IPS DF 6.9 (cell line): ENCODE data around the gene FHIT.

Experiments used
- DNase-seq: peaks from one replicate; pipeline ENCODE4 v3.0.0-alpha.2; 2013; ENCODE audit warnings: low read depth, low spot score
- H3K27ac ChIP-seq: one replicate; pipeline ENCODE4 v1.5.1; 2013; ENCODE audit warnings: low read length, control low read depth
- H3K27me3 ChIP-seq: 2 replicates; pipeline ENCODE4 v1.6.1; 2013; ENCODE audit warnings: mild to moderate bottlenecking, low read length; ENCODE audit not compliant: control insufficient read depth, insufficient read depth
- H3K36me3 ChIP-seq: 2 replicates; pipeline ENCODE4 v1.6.1; 2013; ENCODE audit warnings: low read length; ENCODE audit not compliant: control insufficient read depth, insufficient read depth
- H3K4me1 ChIP-seq: 2 replicates; pipeline ENCODE4 v1.6.1; 2013; ENCODE audit warnings: low read length; ENCODE audit not compliant: control insufficient read depth, insufficient read depth
- H3K4me3 ChIP-seq: 2 replicates; pipeline ENCODE4 v1.5.1; 2013; ENCODE audit warnings: mild to moderate bottlenecking, low read length
- H3K9me3 ChIP-seq: 2 replicates; pipeline ENCODE4 v1.6.1; 2013; ENCODE audit warnings: low read length, inconsistent platforms; ENCODE audit not compliant: control insufficient read depth, insufficient read depth
- WGBS: extraction: QIAGEN DNeasy Blood & Tissue Kit; methylation state at CpG from one replicate; pipeline ENCODE4 v1.1.7; 2013; ENCODE audit warnings: mixed read lengths, missing lambda C conversion rate; ENCODE audit not compliant: insufficient read length, insufficient coverage; 5-methylcytosine and 5-hydroxymethylcytosine counted together

FHIT gene

DNA sequence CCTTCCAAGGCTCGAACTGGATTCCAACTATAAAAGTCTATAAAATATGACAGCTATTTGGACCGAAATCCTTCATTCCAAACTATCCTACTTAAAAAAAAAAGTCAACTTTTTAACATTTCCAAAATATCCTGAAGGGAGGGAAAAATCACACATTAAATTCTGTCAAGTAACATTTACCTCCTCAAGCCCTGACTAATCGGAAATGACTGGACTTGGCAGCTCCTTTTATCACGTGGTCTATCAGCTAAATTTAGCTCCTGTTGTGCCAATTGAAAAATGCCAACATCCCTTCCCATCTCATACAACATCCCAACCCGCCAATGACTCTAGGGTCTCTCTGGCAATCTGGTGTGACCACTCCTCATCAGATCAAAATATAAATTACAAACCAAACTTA, 297.9 kb downstream of the FHIT start:
- Histone ChIP-seq H3K9me3 (no peaks in the 10 kb centered on the region), H3K27ac (no peak overlapping the region), H3K4me3 (no peak overlapping the region), H3K36me3 (no peaks in the 10 kb centered on the region), H3K27me3 (no peaks in the 10 kb centered on the region), H3K4me1 (no peaks in the 10 kb centered on the region)
- DNase-seq = no peak
- WGBS = 100% methylated on average over 1 of the region's 5 CpGs

DNA sequence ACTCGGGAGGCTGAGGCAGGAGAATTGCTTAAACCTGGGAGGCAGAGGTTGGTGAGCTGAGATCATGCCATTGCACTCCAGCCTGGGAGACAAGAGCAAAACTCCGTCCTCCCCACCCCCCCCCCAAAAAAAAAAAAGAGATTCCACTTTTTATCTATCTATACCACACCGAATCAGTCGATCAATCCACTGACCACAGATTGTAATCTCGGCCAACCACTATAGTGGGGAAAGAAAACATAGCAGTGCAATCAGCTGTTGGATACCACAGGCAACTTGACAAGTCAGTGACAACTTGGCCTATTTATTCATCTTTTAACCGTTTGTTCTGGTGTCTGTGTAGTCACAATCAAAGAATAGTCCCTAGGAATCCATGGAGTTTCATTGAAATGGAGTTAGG, 299.2 kb downstream of the FHIT start:
- no CpG with 5 or more reads among the region's 6 CpGs for WGBS
- Histone ChIP-seq H3K4me1 (no peaks in the 10 kb centered on the region), H3K9me3 (no peaks in the 10 kb centered on the region), H3K27me3 (no peaks in the 10 kb centered on the region), H3K4me3 (no peak overlapping the region), H3K36me3 (no peaks in the 10 kb centered on the region), H3K27ac (no peak overlapping the region)
- DNase-seq = no peak

DNA sequence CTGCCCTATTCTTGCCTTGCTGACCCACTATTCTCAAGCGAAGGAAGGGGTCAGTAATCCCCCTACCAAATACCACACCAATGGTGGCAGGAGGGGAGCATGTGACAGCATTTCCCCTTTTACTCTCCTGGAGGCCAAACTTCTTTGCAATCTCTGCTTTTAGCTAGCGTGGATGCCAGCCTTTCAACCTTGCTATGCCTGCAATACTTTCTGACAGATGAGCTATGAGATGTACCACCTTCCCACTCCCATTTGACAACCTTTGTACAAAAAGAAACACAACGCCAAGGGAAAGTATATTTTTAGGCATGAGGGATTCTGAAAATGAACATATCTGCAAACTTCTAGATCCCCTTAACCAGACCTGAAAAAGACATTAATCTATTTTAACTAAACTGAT, 302.1 kb downstream of the FHIT start:
- DNase-seq = no peak
- Histone ChIP-seq H3K36me3 (no peaks in the 10 kb centered on the region), H3K27me3 (no peaks in the 10 kb centered on the region), H3K9me3 (no peaks in the 10 kb centered on the region), H3K4me1 (no peaks in the 10 kb centered on the region), H3K4me3 (no peak overlapping the region), H3K27ac (no peak overlapping the region)
- WGBS = no CpG with 5 or more reads among the region's 3 CpGs

DNA sequence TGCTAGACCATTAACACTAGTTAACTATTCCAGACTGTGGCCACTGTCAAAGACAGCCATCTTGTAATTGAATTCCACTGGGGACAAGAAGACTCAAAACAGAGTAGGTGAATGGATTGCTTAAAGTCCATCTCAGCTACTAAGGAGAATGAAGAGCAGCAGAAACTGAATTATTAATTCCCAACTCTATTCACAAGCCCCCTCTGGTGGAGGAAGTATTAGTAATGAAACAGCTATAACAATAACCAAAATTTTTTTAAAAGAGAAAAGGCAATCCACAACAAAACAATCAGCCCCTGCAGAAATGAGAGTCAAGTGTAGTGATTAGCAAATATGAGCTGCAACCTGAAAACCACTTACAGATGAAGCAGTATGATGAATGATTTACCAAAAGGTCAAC, 302.8 kb downstream of the FHIT start:
- H3K9me3 ChIP-seq = no peaks in the 10 kb centered on the region
- no peak overlapping the region for H3K4me3 ChIP-seq
- H3K27me3 ChIP-seq = no peaks in the 10 kb centered on the region
- no peak overlapping the region for H3K27ac ChIP-seq
- H3K36me3 ChIP-seq = no peaks in the 10 kb centered on the region
- no peaks in the 10 kb centered on the region for H3K4me1 ChIP-seq
- no peak for DNase-seq

DNA sequence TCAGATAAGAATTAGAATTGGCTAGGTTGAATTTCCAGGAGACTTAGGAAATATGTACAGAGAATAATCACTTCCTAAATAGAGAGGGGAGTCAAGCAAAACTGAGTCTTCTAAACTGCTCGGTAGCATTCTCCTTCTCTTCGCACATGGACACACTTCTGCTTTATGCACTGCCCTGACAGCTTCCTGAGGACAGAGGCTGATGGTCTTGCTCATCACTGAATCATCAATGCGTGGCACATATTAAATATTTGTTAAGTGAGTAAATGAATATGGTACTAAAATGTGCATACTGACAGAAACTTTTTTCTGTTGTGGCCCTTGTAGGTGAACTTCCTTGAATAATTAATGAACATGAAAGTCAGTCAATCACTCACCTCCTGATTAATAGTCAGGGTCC, 315.5 kb downstream of the FHIT start:
- H3K4me1 ChIP-seq = no peaks in the 10 kb centered on the region; the same call in 1 of the 2 replicates
- no peaks in the 10 kb centered on the region for H3K9me3 ChIP-seq
- H3K27ac ChIP-seq = no peak overlapping the region
- WGBS = no CpG with 5 or more reads among the region's 3 CpGs
- H3K36me3 ChIP-seq = no peaks in the 10 kb centered on the region
- DNase-seq = no peak
- no peaks in the 10 kb centered on the region for H3K27me3 ChIP-seq
- H3K4me3 ChIP-seq = no peak overlapping the region

DNA sequence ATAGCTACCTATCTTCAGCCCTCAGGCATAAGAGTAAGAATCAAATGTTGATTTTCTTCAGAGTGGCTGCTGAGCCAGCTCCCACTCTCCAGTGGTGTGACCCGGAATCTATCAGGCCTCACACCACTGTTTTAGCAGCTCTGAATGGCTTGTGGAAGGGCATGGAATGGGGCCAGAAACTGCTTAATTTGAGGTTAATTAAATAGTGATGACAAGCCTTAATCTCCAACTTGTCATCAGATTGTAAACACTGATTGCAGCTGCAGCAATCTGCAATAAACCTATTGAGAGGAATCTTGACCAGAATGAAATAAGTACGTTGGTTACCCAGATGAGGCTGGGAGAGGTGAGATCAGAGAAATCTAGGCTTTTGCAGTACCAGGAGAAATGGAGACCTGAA, 317.4 kb downstream of the FHIT start:
- no peaks in the 10 kb centered on the region; the same call in 1 of the 2 replicates for H3K4me1 ChIP-seq
- no peaks in the 10 kb centered on the region for H3K36me3 ChIP-seq
- WGBS = no CpG with 5 or more reads among the region's 2 CpGs
- H3K4me3 ChIP-seq = no peak overlapping the region
- DNase-seq = no peak
- no peak overlapping the region for H3K27ac ChIP-seq
- H3K27me3 ChIP-seq = no peaks in the 10 kb centered on the region
- no peaks in the 10 kb centered on the region for H3K9me3 ChIP-seq

DNA sequence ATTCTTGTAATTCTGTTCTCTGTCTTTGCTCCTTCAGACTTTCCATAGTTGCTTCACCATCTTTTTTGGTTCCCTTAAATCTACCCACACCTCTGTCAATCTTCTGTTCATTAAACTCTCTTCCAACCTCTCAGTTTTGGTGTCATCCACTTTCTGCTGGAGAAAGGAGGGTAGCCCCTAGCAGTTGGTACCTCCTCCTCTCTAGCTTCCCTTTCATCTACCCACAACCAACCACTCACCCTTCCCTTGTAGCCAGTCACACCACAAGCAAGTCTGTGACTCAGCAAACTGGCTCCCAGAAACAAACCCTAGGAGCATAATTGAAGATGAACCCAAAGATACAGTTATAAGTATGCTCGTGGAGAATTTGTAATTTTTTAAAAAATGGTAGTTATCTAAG, 318.6 kb downstream of the FHIT start:
- Histone ChIP-seq H3K27me3 (no peaks in the 10 kb centered on the region), H3K36me3 (no peaks in the 10 kb centered on the region), H3K4me1 (no peaks in the 10 kb centered on the region; the same call in 1 of the 2 replicates), H3K4me3 (no peak overlapping the region), H3K27ac (no peak overlapping the region), H3K9me3 (no peaks in the 10 kb centered on the region)
- no peak for DNase-seq
- WGBS = no CpG with 5 or more reads among the region's 1 CpG

DNA sequence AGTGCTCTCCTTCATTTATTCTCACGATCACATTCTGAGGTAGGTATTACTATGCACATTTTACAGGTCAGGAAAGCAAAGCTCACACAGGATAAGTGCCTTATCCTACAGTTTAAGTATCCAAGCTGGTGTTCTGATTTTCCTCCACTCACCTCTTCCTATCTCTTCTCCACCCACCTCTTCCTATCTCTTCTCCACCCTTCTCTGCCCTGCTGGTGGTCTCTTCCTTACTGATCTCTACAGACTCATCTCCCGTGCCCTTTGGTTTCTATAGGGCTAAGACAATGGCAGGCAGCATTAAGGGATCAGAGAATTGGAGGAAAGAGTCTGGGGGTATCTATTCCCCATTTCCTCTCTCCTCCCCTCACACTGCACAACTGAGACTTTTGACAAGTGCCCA, 319.1 kb downstream of the FHIT start:
- Histone ChIP-seq H3K4me1 (no peaks in the 10 kb centered on the region; the same call in 1 of the 2 replicates), H3K36me3 (no peaks in the 10 kb centered on the region), H3K4me3 (no peak overlapping the region), H3K27me3 (no peaks in the 10 kb centered on the region), H3K9me3 (no peaks in the 10 kb centered on the region), H3K27ac (no peak overlapping the region)
- no CpG with 5 or more reads among the region's 2 CpGs for WGBS
- DNase-seq = no peak

DNA sequence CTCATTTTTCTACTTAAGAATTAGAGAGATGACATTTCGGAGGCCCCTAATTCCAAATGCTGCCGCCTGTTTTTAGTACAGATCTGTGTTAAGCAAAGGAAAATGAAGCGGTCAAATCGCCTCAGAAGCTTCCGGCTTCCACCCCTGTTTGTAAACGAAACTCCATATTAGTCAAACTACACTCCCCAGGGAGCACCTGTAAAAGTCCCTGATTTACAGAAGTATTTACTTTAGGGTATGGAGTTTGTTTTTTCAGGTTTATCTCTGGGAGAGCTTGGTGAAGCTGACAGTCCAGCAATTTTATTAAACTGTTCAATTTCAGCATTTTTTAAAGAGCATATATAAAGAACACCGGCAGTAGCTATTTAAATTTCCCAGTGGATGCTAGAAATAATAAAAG, 319.8 kb downstream of the FHIT start:
- WGBS = no CpG with 5 or more reads among the region's 7 CpGs
- Histone ChIP-seq H3K36me3 (no peaks in the 10 kb centered on the region), H3K27me3 (no peaks in the 10 kb centered on the region), H3K27ac (no peak overlapping the region), H3K4me1 (no peaks in the 10 kb centered on the region; the same call in 1 of the 2 replicates), H3K4me3 (no peak overlapping the region), H3K9me3 (no peaks in the 10 kb centered on the region)
- DNase-seq = no peak

DNA sequence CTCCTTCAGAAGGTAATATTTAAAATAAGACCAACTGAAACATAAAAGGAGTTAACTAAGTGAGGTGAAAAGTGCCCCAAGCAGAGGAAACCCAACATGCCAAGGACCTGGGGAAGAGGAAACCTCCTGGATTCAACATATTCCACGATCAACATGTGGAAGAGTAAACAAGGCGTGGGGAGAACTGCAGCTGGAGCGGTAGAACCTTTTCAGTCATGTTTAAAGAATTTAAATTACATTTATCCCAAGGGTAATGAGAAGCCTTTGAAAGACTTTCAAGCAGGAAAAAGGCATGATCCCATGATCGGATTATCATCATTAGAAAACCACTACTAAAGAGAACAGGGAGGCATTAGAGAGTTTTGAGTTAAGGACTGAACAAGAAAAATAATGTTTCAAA, 330.7 kb downstream of the FHIT start:
- Histone ChIP-seq H3K4me1 (no peaks in the 10 kb centered on the region), H3K27me3 (no peaks in the 10 kb centered on the region), H3K9me3 (no peaks in the 10 kb centered on the region), H3K36me3 (no peaks in the 10 kb centered on the region), H3K27ac (no peak overlapping the region), H3K4me3 (no peak overlapping the region)
- no CpG with 5 or more reads among the region's 4 CpGs for WGBS
- DNase-seq = no peak

DNA sequence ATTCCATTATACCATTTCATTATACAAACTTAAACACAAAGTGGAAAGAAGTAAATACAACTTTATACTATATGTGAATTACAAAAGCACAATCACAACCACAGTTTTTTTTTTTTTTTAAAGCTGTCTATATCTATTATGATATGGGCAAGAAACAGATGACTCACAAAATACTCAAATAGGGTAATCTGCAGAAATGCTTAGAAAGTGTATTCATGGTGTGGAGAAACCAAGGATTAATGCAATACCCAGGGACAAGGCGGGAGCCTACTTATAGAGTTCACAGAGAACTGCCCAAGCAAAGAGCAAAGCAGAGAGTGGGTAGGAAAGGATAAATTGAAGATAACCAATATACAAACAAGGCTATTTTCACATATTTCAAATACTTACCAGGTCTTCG, 332.0 kb downstream of the FHIT start:
- no CpG with 5 or more reads among the region's 2 CpGs for WGBS
- no peak overlapping the region for H3K4me3 ChIP-seq
- H3K27ac ChIP-seq = no peak overlapping the region
- H3K4me1 ChIP-seq = no peaks in the 10 kb centered on the region
- H3K36me3 ChIP-seq = no peaks in the 10 kb centered on the region
- H3K9me3 ChIP-seq = no peaks in the 10 kb centered on the region
- no peaks in the 10 kb centered on the region for H3K27me3 ChIP-seq
- DNase-seq = no peak
